ENCODE data around the gene MRPS23.
"Not testable (repeated sequence)": the region's sequence is repeated elsewhere in the genome, so short reads cannot be mapped to it uniquely, and the experiment has no call there.

The MRPS23 gene

DNA sequence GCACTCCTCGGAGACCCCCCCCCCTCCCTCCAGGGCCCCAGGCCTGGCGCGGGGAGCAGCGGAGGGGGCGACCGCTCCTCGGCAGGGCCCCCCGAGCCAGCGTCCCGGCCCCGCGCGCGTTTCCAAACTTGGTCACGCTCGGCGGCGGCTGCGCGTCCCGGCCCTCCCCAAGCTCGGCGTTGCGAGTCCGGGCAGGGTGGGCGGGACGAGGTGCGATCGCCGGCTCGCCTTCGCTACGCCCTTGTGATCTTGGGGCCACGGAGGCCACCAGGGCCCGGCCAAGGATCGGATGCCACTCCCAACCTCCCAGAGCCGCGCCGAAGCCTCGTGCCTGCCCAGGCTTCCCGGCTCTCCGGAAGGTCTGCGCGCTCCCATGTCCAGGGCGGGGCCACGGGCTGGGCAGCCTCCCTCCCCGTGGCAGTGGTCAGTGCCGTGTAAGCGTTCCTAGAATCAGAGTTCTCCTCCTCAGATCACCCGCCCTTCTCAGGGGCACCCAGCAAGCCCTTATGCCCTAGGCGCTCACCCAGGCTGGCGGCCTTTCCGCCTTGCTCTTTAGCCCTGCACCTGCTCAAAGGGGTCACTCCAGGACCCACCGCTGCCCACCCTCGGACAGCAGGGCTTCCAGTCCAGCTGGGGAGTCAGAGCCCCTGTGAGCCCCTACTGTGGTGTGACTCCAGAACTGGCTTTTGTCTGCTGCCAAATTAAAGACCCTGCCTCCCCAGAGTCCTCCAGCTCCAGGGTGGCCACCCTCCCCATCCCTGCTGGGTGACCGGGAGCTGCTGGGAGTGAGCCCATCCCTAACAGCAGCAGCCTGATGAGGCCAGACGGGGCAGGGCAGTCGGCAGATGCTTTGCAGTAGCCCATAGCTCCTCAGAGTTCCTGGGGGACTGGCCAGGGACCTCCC, 12.2 kb upstream of the MRPS23 start:
- FAIRE-seq: no peak

DNA sequence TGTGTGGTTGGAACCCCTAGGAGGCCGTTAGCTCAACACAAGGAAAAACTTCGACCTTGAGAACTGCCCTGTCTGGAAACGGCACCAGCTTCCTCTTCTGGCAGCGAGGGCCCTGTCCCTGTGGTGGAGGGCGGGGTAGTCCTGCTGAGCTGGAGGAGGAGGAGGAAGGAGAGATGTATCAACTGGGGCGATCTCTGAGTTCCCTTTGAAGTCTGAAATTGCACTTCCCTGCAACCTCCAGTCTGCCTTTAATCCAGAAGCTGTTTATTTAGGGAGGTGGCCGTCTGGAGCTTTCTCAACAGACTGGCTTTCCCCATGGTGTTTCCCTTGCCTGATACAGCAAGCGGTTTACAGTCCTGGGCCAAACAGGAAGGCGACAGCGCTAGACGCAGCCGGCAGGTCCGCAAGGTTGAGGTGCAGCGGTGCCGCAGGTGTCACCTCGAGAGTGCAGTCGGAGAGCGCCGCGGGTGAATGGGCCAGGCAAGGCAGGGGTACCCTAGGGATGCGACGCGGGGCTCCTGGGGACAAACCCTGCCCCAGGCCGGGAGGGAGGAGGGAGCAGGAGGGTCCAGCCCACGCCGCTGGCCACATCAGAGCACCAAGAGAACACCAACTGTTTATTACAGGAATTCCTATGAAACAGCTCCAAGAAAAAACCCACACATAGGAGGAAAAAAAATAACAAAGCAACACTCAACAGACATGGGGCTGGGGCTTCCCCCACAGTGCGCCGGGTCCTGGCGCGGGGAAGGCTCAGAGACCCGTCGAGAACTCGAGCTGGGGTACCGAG, 11.4 kb upstream of the MRPS23 start:
- FAIRE-seq: no peak

GRCh38 chr17:57860414-57860999, 10.7 kb upstream of the MRPS23 start:
- FAIRE-seq: no peak

- no peak for FAIRE-seq
Observed at GRCh38 chr17:57859601-57860413, 10.0 kb upstream of the MRPS23 start.

DNA sequence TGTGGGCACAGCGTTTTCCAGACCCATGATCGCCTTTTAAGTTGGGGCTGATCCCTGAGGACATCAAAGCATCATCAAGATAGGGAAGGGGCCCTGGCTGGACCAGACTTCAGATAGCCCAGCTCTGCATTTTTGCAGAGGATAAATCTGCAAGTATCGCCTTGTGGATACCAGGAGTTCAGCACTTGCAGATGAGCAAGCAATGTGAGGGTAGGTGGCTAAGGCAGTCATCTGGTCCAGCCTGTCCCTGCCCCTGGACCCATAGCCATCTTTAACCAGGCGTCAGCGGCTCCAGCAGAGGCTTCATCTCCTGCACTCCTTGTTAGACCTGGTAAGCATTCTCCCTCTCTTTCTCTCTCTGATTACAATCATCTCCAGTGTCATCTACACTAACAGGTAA, 9.0 kb upstream of the MRPS23 start:
- FAIRE-seq: no peak

DNA sequence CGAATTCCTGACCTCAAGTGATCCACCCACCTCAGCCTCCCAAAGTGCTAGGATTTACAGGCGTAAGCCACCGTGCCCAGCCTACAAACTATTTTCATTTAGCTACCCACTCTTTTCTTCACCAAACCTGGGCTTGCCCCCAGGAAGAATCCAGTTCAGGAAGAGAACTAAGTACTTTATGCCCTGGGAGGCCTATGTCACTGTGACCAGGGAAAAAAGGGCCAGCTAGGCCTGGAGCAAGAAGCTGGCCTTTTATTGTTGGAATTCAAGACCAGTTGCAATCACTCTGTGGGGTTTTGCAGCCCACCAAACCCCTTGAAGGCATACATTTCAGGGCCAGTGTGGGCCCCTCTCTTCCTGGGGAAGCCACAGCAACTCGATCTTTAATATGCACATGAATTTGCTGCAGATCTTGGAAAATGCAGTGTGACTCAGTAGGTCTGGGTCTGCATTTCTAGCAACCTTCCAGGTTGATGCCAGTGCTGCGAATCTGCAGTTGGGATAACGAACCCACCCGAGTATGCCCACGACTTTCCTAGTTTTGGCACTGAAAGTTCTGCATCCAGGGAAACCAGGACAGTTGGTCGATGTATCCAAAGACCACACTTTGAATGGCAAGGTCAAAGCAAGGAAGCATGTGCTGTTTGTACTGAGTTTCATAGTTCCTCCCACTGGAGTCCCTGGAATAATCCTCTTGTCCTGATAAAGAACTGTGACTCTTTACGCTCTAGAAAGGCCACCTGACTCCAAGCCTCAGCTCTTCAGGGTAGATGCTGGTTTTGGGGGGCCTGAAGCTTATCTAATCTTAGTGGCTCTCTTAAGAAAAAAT, 7.2 kb upstream of the MRPS23 start:
- no peak for FAIRE-seq

- FAIRE-seq: no peak
Observed at GRCh38 chr17:57855391-57856035, 5.7 kb upstream of the MRPS23 start.

DNA sequence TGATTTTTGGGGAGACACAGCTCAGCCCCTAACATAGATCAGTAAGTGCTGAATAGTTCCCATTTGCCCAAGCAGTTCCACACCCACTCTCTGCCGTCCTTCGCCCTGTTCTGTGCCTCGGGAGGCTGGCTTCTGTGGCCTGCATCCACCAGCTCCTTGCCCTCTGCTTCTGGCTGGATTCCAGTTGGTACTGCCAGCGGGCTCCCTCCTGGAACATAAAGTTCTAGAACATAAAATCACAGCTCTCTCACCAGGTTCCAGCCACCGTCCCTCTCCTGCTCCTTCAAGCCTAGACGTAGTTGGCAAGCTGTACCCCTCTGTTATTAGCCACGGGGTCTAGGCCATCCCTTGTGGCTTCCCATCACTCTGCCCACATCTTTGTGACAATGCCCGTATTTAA, 3.9 kb upstream of the MRPS23 start:
- FAIRE-seq: no peak

GRCh38 chr17:57852955-57853328, 3.1 kb upstream of the MRPS23 start:
- no peak for FAIRE-seq

GRCh38 chr17:57852092-57852954, 2.5 kb upstream of the MRPS23 start:
- FAIRE-seq: no peak

DNA sequence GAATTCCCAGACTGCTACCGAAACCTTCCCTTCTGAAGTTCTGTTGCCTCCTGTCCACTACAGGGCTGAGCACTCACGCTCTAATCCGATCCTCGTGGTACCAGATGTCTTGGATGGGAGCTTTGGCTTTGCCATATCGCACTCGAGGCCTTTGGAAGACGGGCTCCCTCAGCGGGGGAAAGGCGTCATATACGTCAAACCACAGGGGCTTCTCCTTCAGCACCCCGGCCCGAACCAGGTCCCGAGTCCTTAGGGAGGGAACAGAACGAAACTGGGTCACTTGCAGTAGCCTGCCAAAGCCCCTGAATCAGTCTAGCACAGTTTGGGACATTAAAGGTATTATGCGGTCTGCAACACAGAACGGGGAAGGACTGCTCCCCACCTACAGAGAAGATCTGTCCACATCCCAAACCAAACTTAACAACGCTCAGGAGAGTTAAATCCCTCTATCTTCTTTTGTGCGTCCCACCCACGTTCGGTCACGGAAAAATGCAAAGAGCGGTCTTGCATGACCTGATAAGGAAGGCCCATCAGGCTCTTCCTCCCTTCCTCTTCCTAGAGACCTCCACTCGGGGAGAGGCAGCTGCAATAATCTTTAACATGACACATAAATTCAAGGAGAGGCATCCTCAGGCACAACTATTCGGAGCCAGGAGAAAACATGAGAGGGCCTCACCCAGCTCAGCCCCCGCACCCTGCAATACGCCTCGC, 526 bp downstream of the MRPS23 start:
- no peak for FAIRE-seq

DNA sequence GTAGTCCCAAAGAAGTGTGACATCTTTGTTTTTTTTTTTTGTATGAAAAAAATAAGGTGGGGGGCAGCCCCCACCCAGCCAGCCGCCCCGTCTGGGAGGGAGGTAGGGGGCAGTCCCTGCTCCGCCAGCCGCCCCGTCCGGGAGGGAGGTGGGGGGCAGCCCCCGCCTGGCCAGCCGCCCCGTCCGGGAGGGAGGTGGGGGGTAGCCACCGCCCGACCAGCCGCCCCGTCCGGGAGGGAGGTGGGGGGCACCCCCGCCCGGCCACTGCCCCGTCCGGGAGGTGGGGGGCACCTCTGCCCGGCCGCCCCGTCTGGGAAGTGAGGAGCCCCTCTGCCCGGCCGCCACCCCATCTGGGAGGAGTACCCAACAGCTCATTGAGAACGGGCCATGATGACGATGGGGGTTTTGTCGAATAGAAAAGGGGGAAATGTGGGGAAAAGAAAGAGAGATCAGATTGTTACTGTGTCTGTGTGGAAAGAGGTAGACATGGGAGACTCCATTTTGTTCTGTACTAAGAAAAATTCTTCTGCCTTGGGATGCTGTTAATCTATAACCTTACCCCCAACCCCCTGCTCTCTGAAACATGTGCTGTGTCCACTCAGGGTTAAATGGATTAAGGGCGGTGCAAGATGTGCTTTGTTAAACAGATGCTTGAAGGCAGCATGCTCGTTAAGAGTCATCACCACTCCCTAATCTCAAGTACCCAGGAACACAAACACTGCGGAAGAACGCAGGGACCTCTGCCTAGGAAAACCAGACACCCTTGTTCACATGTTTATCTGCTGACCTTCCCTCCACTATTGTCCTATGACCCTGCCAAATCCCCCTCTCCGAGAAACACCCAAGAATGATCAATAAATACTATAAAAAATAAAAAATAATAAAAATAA, 3.5 kb downstream of the MRPS23 start:
- FAIRE-seq: not testable (repeated sequence)

- FAIRE-seq: no peak
Observed at GRCh38 chr17:57842280-57842679, 7.6 kb downstream of the MRPS23 start.

- no peak for FAIRE-seq
Observed at GRCh38 chr17:57839571-57839923, 10.3 kb downstream of the MRPS23 start.

DNA sequence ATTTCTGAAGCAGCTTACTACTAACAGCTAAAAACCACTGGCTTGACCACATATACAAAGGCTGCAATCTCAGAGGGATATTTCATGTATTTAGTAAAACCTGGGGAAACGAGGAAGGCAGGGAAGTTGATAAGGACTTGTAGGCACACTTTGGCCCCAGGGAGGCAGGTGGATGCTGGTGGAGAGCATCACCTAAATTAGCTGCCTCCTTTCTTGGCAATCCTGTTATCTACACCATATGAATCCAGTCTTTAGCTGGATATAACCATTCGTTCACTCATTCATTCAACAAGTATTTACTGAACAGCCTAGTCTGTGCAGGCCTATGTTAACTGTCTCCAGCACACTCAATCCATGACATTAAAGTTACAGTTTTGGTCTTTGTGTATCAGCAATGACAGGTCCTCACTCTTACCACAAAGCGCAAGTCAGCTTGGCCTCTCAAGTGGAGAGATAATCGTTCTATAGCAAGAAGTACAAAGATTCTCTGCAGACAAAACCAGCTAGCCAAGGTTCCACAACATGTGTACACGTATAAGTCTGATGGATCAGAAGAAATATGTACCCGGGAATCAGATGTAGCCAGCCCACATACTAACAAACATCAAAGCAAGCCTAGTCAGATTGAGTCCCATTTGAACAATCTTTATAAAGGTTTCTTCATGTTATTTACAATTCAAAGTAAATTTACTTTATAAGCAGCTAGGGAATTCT, 10.8 kb downstream of the MRPS23 start:
- FAIRE-seq: no peak

DNA sequence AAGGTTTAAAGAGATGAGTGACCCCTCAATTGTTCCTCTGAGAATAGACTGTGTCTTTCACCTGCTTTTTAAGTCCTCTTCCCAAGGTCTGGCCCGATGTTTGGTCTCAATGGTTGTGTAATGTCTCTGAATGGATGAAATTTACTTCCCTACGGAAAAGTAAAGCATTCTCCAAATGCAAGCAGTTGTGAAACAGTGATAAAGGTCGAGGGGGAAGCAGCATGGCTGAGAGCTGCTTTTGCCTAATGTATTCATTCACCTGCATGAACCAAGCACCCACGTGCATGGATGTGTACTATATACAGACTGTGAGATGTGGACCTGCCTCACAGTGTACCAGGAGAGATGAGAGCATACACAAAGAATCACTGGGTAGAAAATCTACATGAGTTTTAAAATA, 11.4 kb downstream of the MRPS23 start:
- no peak for FAIRE-seq

DNA sequence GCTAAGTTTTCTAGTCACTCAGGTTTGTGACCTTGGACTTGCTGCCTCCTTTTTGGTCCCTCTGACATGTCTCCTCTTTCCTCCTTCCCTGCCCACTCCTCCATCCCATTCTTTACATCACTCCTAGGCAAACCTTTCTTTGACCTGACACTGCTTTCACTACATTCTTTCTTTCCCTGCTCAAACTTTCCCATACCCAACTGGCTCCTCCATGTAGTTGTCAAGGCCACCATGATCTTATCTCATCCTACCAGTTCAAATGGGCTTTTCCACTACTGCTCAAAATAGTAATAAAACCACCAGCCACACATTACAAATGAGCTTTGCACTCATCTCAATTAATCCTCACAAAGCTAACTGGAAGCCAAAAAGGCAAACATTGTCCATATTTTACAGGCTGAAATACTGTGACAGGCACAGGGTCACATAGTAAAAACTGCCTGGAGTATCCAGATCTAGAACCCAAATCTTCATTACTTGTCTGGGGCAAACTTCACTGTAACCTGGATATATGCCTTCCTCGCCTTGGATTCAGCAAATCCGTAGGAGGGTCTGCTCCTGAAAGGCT, 14.4 kb downstream of the MRPS23 start:
- FAIRE-seq: no peak

Measured in G401.6 (cell line).